NB4 (cell line): Measurements from ENCODE around the gene SLC35G4.

Source experiments
- DNase-seq: peaks from one replicate; pipeline ENCODE4 v3.0.0; 2010; ENCODE audit warnings: low read depth
- H3K4me3 ChIP-seq: one replicate; pipeline ENCODE4 v1.5.1; 2011; ENCODE audit warnings: mild to moderate bottlenecking, low read depth, low read length, moderate library complexity
- MAX ChIP-seq: IDR thresholded peaks from 2 replicates; pipeline ENCODE4 v1.6.1; 2011; ENCODE audit warnings: low read depth, low read length
- MYC ChIP-seq: IDR thresholded peaks from 2 replicates; pipeline ENCODE4 v1.6.1; 2011; ENCODE audit warnings: low read depth, low read length
- POLR2A ChIP-seq: IDR thresholded peaks from 2 replicates; pipeline ENCODE4 v1.6.1; 2011; ENCODE audit warnings: mild to moderate bottlenecking; ENCODE audit not compliant: insufficient read length; ENCODE audit errors: extremely low read depth
- TF ChIP-seq, protein P1 (sequence below): IDR thresholded peaks from one replicate; pipeline ENCODE4 v1.5.1; 2012; ENCODE audit warnings: low read depth, low read length

Gene SLC35G4

GRCh38 chr18:11570769-11571412 is 38.5 kb upstream of the SLC35G4 start:
- H3K4me3 ChIP-seq, result no peak overlapping the region
- peak; percentile 29 for DNase-seq
- TF ChIP-seq, protein P1, sequence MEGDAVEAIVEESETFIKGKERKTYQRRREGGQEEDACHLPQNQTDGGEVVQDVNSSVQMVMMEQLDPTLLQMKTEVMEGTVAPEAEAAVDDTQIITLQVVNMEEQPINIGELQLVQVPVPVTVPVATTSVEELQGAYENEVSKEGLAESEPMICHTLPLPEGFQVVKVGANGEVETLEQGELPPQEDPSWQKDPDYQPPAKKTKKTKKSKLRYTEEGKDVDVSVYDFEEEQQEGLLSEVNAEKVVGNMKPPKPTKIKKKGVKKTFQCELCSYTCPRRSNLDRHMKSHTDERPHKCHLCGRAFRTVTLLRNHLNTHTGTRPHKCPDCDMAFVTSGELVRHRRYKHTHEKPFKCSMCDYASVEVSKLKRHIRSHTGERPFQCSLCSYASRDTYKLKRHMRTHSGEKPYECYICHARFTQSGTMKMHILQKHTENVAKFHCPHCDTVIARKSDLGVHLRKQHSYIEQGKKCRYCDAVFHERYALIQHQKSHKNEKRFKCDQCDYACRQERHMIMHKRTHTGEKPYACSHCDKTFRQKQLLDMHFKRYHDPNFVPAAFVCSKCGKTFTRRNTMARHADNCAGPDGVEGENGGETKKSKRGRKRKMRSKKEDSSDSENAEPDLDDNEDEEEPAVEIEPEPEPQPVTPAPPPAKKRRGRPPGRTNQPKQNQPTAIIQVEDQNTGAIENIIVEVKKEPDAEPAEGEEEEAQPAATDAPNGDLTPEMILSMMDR, result peak; percentile 15
- no peak for TF ChIP-seq MAX
- no peak for TF ChIP-seq MYC
- TF ChIP-seq POLR2A, result no peak

DNA sequence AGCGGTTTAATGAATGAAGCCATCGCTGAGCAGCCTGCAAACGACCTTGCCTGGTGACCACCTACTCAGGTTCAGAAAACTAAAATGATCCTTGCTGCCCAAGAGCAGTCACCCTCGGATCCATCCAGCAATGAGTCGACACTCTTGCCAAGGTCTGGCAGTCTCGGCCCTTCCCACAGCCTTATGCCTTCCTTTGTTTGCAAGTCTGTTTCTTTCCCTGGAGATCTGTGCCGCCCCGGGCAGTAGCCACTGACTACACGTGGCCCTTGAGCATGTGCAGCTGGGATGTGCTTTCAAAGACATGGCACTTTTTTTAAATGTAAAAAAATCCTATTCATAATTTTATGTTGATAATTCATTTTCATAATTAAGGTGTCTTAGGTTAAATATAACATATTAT is 37.2 kb upstream of the SLC35G4 start:
- no peak overlapping the region for H3K4me3 ChIP-seq

DNA sequence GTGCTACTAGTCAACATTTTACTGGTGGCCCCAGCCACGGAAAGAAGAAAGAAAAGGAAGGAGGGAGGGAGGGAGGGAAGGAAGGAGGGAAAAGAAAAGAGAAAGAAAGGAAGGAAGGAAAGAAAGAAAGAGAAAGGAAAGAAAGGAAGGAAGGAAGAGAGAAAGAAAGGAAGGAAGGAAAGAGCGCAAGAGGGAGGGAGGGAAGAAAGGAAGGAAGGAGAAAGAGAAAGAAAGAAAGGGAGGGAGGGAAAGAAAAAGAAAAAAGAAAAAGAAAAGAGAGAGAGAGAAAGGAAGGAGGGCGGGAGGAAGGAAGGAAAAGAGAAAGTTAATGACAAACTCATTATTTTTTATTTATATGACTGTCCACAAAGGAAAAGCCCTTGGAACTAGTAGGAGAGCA is 34.9 kb upstream of the SLC35G4 start:
- DNase-seq, result no peak

More for the DNA sequence above, 37.2 kb upstream of the SLC35G4 start:
- no peak for TF ChIP-seq POLR2A
- no peak for TF ChIP-seq MYC
- TF ChIP-seq, protein P1, result no peak
- TF ChIP-seq MAX, result no peak
- no peak for DNase-seq

GRCh38 chr18:11577271-11578112 is 31.9 kb upstream of the SLC35G4 start:
- no peak overlapping the region for H3K4me3 ChIP-seq
- TF ChIP-seq, protein P1, result no peak
- TF ChIP-seq MAX (no peak), POLR2A (no peak), MYC (no peak)
- no peak for DNase-seq

More for the DNA sequence above, 34.9 kb upstream of the SLC35G4 start:
- no peak overlapping the region for H3K4me3 ChIP-seq
- TF ChIP-seq MAX (no peak), MYC (no peak), POLR2A (no peak)
- TF ChIP-seq, protein P1, result no peak

DNA sequence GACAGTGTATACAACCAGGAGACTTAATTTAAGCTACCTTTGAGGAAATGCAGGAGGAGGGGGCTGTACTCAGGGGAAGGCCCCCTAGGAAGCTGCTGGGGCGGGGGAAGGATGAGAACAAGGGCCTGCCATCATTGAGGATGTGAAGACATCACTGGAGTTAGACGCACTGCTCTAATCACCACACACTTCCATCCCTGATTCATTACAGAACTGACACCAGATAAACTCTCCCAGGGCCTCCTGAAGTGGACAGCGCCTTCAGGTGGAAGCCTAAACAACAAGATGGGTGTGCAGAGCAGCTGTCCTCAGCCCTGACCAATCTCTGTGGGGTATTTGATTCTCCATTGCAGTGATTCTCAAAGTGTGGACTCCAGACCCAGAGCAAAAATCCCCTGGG is 30.6 kb upstream of the SLC35G4 start:
- TF ChIP-seq POLR2A, result no peak
- no peak for TF ChIP-seq MYC
- no peak for TF ChIP-seq MAX
- TF ChIP-seq, protein P1, result no peak
- no peak for DNase-seq
- no peak overlapping the region for H3K4me3 ChIP-seq
